Measurements from ENCODE around the gene CR2.
"Not testable (repeated sequence)": the region's sequence is repeated elsewhere in the genome, so short reads cannot be mapped to it uniquely, and the experiment has no call there.

CR2 gene

GRCh38 chr1:207516729-207517128 is 62.6 kb downstream of the CR2 start:
- DNase-seq = no peak

GRCh38 chr1:207518608-207519236 is 64.6 kb downstream of the CR2 start:
- no peak for DNase-seq

- no peak for DNase-seq
These were observed 65.6 kb downstream of the CR2 start for GRCh38 chr1:207519505-207520399.

GRCh38 chr1:207520400-207521345 is 66.5 kb downstream of the CR2 start:
- not testable (repeated sequence) for DNase-seq

- DNase-seq = not testable (repeated sequence)
These were observed 71.1 kb downstream of the CR2 start for GRCh38 chr1:207525239-207525638.

GRCh38 chr1:207528401-207528800 is 74.3 kb downstream of the CR2 start:
- not testable (repeated sequence) for DNase-seq

- DNase-seq = not testable (repeated sequence)
These were observed 82.1 kb downstream of the CR2 start for GRCh38 chr1:207536263-207536662.

Data from NCI-H1417 (cell line).